Body of pancreas (tissue), 4 donors: ENCODE data around the gene FHOD1. TPM values are rescaled to one million over a fixed set of nuclear protein-coding genes. Genes with fewer than 3 reads are reported as not detected.

Experiments used
- ATAC-seq: fragments of 150-250 bp; one replicate; pipeline ENCODE4 v1.9.1; 2016
- DNase-seq, 4 donors: peaks; one replicate each; pipeline ENCODE4 v3.0.0-alpha.2; 2019
- H3K27ac ChIP-seq, 4 donors: fragments of 200-600 bp; sonication (generic); 1 replicate in 3 of 4; 2 replicates in 1 of 4; pipeline versions ENCODE4 v1.5.1 to v1.6.1; 2016 to 2019; ENCODE audit warnings: mild to moderate bottlenecking in 1 of 4, mixed read lengths in 1 of 4, moderate library complexity in 1 of 4
- H3K27me3 ChIP-seq, 2 donors: fragments of 200-600 bp; sonication (generic); one replicate each; pipeline ENCODE4 v1.6.0; 2016; ENCODE audit warnings: mild to moderate bottlenecking in 1 of 2
- H3K36me3 ChIP-seq, 2 donors: fragments of 200-600 bp; sonication (generic); replicated peaks in 1 of 2; 2 replicates each; pipeline ENCODE4 v1.5.1; 2016; ENCODE audit warnings: low read depth in 2 of 2; ENCODE audit not compliant: insufficient read depth in 1 of 2
- H3K4me1 ChIP-seq: fragments of 200-600 bp; sonication (generic); one replicate; pipeline ENCODE4 v1.6.0; 2016
- H3K4me3 ChIP-seq, 2 donors: fragments of 200-600 bp; sonication (generic); 1 replicate in 1 of 2; 2 replicates in 1 of 2; pipeline ENCODE4 v1.5.1; 2016 to 2019
- H3K9me3 ChIP-seq, 3 donors: fragments of 200-600 bp; sonication (generic); 1 replicate in 2 of 3; 2 replicates in 1 of 3; pipeline ENCODE4 v1.5.1; 2016
- POLR2A ChIP-seq, 3 donors: fragments of 450-650 bp; IDR thresholded peaks; one replicate each; pipeline ENCODE4 v1.6.1; 2016; ENCODE audit warnings: antibody characterized with exemption in 3 of 3, mild to moderate bottlenecking in 2 of 3
- WGBS, 2 donors: methylation state at CpG; one replicate each; pipeline ENCODE4 v1.1.5; 2017; 5-methylcytosine and 5-hydroxymethylcytosine counted together
- intact Hi-C: fragments of 100-400 bp; cut with DNase I; formaldehyde crosslinking; loops from one replicate; pipeline ENCODE4 v1.15.1; 2023
- total RNA-seq, 2 donors: library from RNA; depleted of rRNA; stranded (reverse); fragments of >200 nt; gene quantifications; one replicate each; pipeline ENCODE4 v1.1.0, GENCODE V29; 2016
- TF ChIP-seq, protein P1 (sequence below), 7 experiments: fragments of 450-650 bp in 4 of 7; fragments of 200-600 bp in 3 of 7; sonication (generic) in 3 of 7; IDR thresholded peaks; one replicate each; pipeline ENCODE4 v1.5.1; 2016 to 2019; ENCODE audit warnings: antibody characterized with exemption in 7 of 7

Gene FHOD1
- total RNA-seq, 2 donors from 2014 or later: 12.2 to 26.4 TPM

GRCh38 chr16:67216612-67217490 lies 30.4 kb downstream of the FHOD1 start:
- WGBS, 2 donors: 74 to 86% methylated on average over 17 to 18 of the region's 18 CpGs
- DNase-seq (peak in 2 of 4 donors; percentile 33 to 56), ATAC-seq (no peak)
- Histone ChIP-seq H3K27me3 (no peaks in the 10 kb centered on the region), H3K36me3 (no peaks in the 10 kb centered on the region), H3K4me3 (no peak overlapping the region), H3K4me1 (peaks cover 33% of the 10 kb centered on the region), H3K9me3 (no peaks in the 10 kb centered on the region), H3K27ac (peak overlapping the region in 2 of 4 donors; percentile 13 to 19)
- TF ChIP-seq, protein P1, sequence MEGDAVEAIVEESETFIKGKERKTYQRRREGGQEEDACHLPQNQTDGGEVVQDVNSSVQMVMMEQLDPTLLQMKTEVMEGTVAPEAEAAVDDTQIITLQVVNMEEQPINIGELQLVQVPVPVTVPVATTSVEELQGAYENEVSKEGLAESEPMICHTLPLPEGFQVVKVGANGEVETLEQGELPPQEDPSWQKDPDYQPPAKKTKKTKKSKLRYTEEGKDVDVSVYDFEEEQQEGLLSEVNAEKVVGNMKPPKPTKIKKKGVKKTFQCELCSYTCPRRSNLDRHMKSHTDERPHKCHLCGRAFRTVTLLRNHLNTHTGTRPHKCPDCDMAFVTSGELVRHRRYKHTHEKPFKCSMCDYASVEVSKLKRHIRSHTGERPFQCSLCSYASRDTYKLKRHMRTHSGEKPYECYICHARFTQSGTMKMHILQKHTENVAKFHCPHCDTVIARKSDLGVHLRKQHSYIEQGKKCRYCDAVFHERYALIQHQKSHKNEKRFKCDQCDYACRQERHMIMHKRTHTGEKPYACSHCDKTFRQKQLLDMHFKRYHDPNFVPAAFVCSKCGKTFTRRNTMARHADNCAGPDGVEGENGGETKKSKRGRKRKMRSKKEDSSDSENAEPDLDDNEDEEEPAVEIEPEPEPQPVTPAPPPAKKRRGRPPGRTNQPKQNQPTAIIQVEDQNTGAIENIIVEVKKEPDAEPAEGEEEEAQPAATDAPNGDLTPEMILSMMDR (IDR thresholded peaks at IDR 0.05): no peak
- no peak for TF ChIP-seq POLR2A (IDR thresholded peaks at IDR 0.05)
- intact Hi-C loops: no loop called here

DNA sequence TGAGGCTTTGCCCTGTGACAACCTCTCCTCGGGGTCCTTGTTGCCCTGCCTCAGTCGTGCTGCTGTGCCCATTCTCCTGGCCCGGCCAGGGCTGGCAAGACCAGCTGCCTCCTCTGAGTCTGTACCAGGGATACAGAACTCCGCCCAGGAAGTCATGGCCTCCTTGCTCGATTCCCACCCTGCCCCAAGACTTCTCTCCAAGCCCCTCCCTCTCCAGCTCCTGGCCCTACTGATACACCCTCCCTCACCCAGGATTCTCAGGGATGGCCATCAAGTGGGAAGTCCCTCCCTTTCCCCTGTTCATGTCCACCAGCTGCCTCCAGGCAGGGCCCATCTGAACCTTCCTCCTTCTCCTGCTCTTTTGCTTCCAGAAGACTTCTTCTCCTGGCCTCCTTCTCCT lies 31.6 kb downstream of the FHOD1 start:
- no peak for TF ChIP-seq POLR2A (IDR thresholded peaks at IDR 0.05)
- TF ChIP-seq, protein P1 (IDR thresholded peaks at IDR 0.05): no peak
- no peaks in the 10 kb centered on the region for H3K36me3 ChIP-seq
- DNase-seq (no peak), ATAC-seq (no peak)
- peak overlapping the region in 1 of 4 donors; percentile 81 for H3K27ac ChIP-seq
- H3K4me3 ChIP-seq: no peak overlapping the region
- no peaks in the 10 kb centered on the region for H3K27me3 ChIP-seq
- H3K4me1 ChIP-seq: peaks cover 33% of the 10 kb centered on the region
- intact Hi-C loops: no loop called here
- no peaks in the 10 kb centered on the region for H3K9me3 ChIP-seq
- 85 to 88% methylated on average over 5 of the region's 5 CpGs for WGBS, 2 donors

- peak; percentile 67 to 83 (median 74) for DNase-seq
- 47 to 50% methylated on average over 6 to 8 of the region's 8 CpGs for WGBS, 2 donors
Observed at GRCh38 chr16:67213197-67214019, 33.9 kb downstream of the FHOD1 start.

GRCh38 chr16:67212766-67213165 lies 34.5 kb downstream of the FHOD1 start:
- Histone ChIP-seq H3K36me3 (no peaks in the 10 kb centered on the region), H3K27me3 (no peaks in the 10 kb centered on the region), H3K27ac (peak overlapping the region; percentile 50 to 81 (median 69)), H3K4me3 (no peak overlapping the region), H3K9me3 (no peaks in the 10 kb centered on the region), H3K4me1 (peaks cover 33% of the 10 kb centered on the region)
- intact Hi-C loops: no loop called here
- DNase-seq (no peak), ATAC-seq (no peak)
- TF ChIP-seq, protein P1 (IDR thresholded peaks at IDR 0.05): no peak
- no peak for TF ChIP-seq POLR2A (IDR thresholded peaks at IDR 0.05)

More at GRCh38 chr16:67213197-67214019, 33.9 kb downstream of the FHOD1 start:
- Histone ChIP-seq H3K36me3 (no peaks in the 10 kb centered on the region), H3K27me3 (no peaks in the 10 kb centered on the region), H3K4me3 (no peak overlapping the region), H3K9me3 (no peaks in the 10 kb centered on the region), H3K4me1 (peaks cover 33% of the 10 kb centered on the region), H3K27ac (peak overlapping the region; percentile 50 to 81 (median 69))
- peak; percentile 64 for ATAC-seq
- intact Hi-C loops: no loop called here
- TF ChIP-seq, protein P1 (IDR thresholded peaks at IDR 0.05): no peak
- TF ChIP-seq POLR2A (IDR thresholded peaks at IDR 0.05): no peak
